ENCODE results near the gene NRN1L. TPM values are rescaled to one million over a fixed set of nuclear protein-coding genes. Genes with fewer than 3 reads are reported as not detected.

Gene NRN1L
- total RNA-seq, 2 donors from 2014 or later: 2.5 to 2.6 TPM

DNA sequence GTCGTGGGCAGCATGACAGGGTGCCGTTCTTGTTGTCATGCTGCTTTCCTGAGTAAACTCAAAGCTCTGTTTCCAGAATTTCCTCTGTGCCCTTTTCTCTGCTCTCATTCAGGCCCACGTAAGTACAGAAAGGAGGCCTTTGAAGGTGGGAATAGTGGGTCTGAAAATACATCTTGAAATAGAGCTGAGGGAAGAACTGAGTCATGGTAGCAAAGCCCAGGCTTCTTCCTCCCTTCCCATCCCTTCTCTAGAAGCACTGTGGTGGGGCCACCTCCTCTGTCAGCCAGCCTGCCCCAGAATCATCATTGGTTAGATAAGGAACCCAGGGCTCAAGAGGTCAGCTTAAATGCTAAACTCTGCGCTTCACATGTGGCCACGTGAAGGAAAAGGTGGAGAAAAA, 37.5 kb downstream of the NRN1L start:
- no peaks in the 10 kb centered on the region for H3K9me3 ChIP-seq (ENCODE audit: control insufficient read depth, low read length, poor library complexity, severe bottlenecking)
- ATAC-seq: no peak
- Mint-ChIP-seq H3K36me3 (ENCODE audit: low read depth) (peaks cover 2% of the 10 kb centered on the region), H3K27ac (peak overlapping the region; percentile 65), H3K4me1 (peaks cover 21% of the 10 kb centered on the region), H3K27me3 (no peaks in the 10 kb centered on the region), H3K4me3 (no peak overlapping the region)
- no peak for DNase-seq

GRCh38 chr16:67922740-67923139, 38.1 kb downstream of the NRN1L start:
- no peaks in the 10 kb centered on the region for H3K27me3 Mint-ChIP-seq
- no peak for ATAC-seq
- H3K9me3 ChIP-seq (ENCODE audit: control insufficient read depth, low read length, poor library complexity, severe bottlenecking): no peaks in the 10 kb centered on the region
- H3K4me1 Mint-ChIP-seq: peaks cover 16% of the 10 kb centered on the region
- no peak for DNase-seq
- H3K27ac Mint-ChIP-seq: peak overlapping the region; percentile 65
- H3K4me3 Mint-ChIP-seq: no peak overlapping the region
- peaks cover under 1% of the 10 kb centered on the region for H3K36me3 Mint-ChIP-seq (ENCODE audit: low read depth)

DNA sequence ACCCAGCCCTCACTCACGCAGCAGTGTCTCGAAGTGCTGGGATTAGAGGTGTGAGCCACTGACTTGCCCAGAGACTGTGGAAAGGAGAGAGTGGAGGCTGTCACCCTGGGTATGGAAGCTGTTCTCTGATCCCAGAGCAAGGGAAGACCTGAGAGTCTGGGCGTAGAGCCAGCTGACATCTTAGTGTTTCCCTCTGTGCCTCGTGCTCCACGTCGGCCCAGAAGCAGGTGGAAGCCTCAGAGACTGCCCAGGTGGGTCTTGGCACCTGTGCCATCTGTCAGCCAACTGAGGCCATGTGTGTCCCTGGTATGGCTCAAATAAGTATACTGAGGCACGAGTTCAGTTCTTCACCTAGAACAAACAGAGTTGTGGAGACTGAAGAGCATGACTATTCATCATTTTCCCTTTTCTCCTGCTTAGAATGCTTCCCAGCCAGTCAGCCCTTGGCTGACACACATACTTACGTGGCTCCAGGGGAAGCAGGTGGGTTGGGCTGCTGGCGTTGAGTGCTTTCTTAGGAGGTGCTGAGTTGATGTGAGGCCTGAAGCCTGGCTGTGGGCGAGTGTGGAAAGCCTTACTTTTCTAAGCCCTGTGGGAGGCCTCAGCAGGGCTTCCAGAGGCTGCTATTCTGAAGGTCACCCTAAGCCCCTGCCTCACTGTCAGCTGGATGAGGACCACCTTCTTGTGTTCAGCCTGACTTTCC, 38.9 kb downstream of the NRN1L start:
- peaks cover 23% of the 10 kb centered on the region for H3K4me1 Mint-ChIP-seq
- H3K27me3 Mint-ChIP-seq: no peaks in the 10 kb centered on the region
- ATAC-seq: no peak
- H3K36me3 Mint-ChIP-seq (ENCODE audit: low read depth): no peaks in the 10 kb centered on the region
- no peak overlapping the region for H3K4me3 Mint-ChIP-seq
- H3K27ac Mint-ChIP-seq: no peak overlapping the region
- DNase-seq: no peak
- H3K9me3 ChIP-seq (ENCODE audit: control insufficient read depth, low read length, poor library complexity, severe bottlenecking): no peaks in the 10 kb centered on the region

DNA sequence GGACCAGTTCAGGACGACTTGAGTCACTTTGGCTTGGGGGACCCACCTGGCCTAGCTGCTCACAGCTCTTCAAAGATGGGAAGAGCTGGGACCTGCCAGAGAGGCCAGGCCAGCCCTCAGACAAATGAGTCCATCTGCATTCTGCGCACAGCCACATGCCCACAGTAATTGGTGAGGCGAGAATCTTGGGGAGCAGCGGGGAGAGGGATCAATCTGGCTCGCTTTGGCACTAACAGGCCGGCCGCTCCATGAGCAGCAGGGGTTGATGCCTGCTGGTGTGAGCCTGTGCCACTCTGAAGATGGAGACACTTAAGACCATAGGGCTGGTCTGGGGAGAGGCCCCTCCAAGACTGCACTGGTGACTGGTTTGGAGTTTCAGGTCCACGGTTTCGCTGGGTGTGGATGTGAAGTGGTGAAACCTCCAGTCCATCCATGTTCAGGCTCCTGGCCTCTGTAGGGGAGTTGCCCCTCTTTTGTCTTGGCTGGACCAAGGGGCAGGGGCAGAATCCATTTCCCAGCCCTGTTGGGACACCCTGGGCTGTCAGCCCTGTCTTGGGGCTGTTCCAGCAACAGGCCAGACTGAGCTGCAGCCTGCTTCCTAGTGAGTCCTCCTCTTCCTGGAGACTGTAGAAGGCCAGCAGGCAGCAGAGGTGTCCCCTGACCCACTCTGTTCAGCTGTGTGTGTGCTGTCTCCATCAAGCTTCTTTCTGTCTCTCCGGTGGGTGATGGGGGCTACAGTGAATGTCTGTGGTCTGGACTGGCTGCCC, 39.6 kb downstream of the NRN1L start:
- H3K36me3 Mint-ChIP-seq (ENCODE audit: low read depth): no peaks in the 10 kb centered on the region
- H3K9me3 ChIP-seq (ENCODE audit: control insufficient read depth, low read length, poor library complexity, severe bottlenecking): no peaks in the 10 kb centered on the region
- no peak overlapping the region for H3K27ac Mint-ChIP-seq
- ATAC-seq (no peak), DNase-seq (no peak)
- H3K4me1 Mint-ChIP-seq: peaks cover 25% of the 10 kb centered on the region
- no peak overlapping the region for H3K4me3 Mint-ChIP-seq
- H3K27me3 Mint-ChIP-seq: no peaks in the 10 kb centered on the region

DNA sequence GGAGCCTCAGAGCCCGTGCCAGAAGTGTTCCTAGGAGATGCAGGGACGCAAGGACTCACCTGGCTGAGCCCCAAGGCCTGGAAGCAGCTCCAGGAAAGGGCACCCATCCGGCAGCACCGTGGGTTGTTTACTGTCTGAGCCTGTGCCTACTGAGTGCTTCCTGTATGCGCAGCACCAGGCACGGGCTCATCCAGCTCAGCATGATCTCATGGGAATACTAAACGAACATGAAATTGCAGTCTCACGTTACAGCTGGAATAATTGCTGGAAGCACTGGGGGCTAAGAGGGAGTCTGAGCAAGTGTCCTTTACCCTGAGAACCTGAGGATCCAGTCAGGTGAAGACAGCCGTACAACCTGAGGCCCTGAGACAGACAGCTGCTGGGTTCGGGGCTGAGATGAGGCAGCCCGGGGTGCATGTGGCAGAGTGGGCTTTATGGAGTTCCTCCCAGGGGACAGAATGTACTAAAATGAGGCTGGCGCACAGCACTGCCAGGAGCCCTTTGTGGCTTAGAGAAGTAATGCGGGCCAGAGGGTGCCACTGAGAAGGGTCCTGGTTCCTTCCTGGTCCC, 41.6 kb downstream of the NRN1L start:
- Mint-ChIP-seq H3K27ac (peak overlapping the region; percentile 29), H3K4me1 (peaks cover 22% of the 10 kb centered on the region), H3K27me3 (no peaks in the 10 kb centered on the region), H3K4me3 (no peak overlapping the region), H3K36me3 (ENCODE audit: low read depth) (no peaks in the 10 kb centered on the region)
- DNase-seq (no peak), ATAC-seq (no peak)
- H3K9me3 ChIP-seq (ENCODE audit: control insufficient read depth, low read length, poor library complexity, severe bottlenecking): no peaks in the 10 kb centered on the region

GRCh38 chr16:67927131-67927941, 42.7 kb downstream of the NRN1L start:
- no peak overlapping the region for H3K27ac Mint-ChIP-seq
- peaks cover 18% of the 10 kb centered on the region for H3K4me1 Mint-ChIP-seq
- H3K9me3 ChIP-seq (ENCODE audit: control insufficient read depth, low read length, poor library complexity, severe bottlenecking): no peaks in the 10 kb centered on the region
- no peaks in the 10 kb centered on the region for H3K36me3 Mint-ChIP-seq (ENCODE audit: low read depth)
- DNase-seq (no peak), ATAC-seq (no peak)
- H3K4me3 Mint-ChIP-seq: no peak overlapping the region
- no peaks in the 10 kb centered on the region for H3K27me3 Mint-ChIP-seq

- DNase-seq: no peak
- H3K4me1 Mint-ChIP-seq: peaks cover 18% of the 10 kb centered on the region
- no peak overlapping the region for H3K27ac Mint-ChIP-seq
- ATAC-seq: no peak
- no peaks in the 10 kb centered on the region for H3K9me3 ChIP-seq (ENCODE audit: control insufficient read depth, low read length, poor library complexity, severe bottlenecking)
- no peaks in the 10 kb centered on the region for H3K36me3 Mint-ChIP-seq (ENCODE audit: low read depth)
- no peak overlapping the region for H3K4me3 Mint-ChIP-seq
- no peaks in the 10 kb centered on the region for H3K27me3 Mint-ChIP-seq
Measured at GRCh38 chr16:67928147-67928546, 43.5 kb downstream of the NRN1L start.

DNA sequence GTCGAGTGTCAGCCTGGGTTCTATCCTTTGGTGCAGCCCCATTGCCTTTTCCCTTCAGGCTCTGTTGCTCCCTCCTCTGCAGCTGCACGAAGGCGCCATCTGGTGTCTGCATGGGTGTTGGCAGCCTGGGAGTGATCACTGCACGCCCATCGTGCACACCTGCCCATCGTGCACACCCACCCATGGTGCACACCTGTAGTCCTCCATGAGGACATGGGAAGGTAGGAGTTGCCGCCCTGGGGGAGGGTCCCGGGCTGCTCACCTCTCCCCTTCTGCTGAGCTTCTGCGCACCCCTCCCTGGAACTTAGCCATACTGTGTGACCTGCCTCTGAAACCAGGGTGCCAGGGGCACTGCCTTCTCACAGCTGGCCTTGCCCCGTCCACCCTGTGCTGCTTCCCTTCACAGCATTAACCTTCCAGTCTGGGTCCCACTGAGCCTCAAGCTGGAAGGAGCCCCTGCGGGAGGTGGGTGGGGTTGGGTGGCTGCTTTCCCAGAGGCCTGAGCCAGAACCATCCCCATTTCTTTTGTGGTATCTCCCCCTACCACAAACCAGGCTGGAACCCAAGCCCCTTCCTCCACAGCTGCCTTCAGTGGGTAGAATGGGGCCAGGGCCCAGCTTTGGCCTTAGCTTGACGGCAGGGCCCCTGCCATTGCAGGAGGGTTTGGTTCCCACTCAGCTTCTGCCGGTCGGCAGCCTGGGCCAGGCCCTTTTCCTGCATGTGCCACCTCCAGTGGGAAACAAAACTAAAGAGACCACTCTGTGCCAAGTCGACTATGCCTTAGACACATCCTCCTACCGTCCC, 44.1 kb downstream of the NRN1L start:
- ATAC-seq (peak; percentile 89), DNase-seq (peak; percentile 51 to 74 (median 57))
- peaks cover 18% of the 10 kb centered on the region for H3K4me1 Mint-ChIP-seq
- no peaks in the 10 kb centered on the region for H3K27me3 Mint-ChIP-seq
- no peaks in the 10 kb centered on the region for H3K9me3 ChIP-seq (ENCODE audit: control insufficient read depth, low read length, poor library complexity, severe bottlenecking)
- H3K27ac Mint-ChIP-seq: no peak overlapping the region
- H3K36me3 Mint-ChIP-seq (ENCODE audit: low read depth): no peaks in the 10 kb centered on the region
- H3K4me3 Mint-ChIP-seq: no peak overlapping the region

- ATAC-seq (no peak), DNase-seq (no peak)
- H3K9me3 ChIP-seq (ENCODE audit: control insufficient read depth, low read length, poor library complexity, severe bottlenecking): no peaks in the 10 kb centered on the region
- Mint-ChIP-seq H3K36me3 (ENCODE audit: low read depth) (no peaks in the 10 kb centered on the region), H3K27me3 (no peaks in the 10 kb centered on the region), H3K4me3 (no peak overlapping the region), H3K4me1 (peaks cover 23% of the 10 kb centered on the region), H3K27ac (no peak overlapping the region)
Measured at GRCh38 chr16:67930191-67930590, 45.5 kb downstream of the NRN1L start.

- Mint-ChIP-seq H3K4me3 (no peak overlapping the region), H3K4me1 (peaks cover 23% of the 10 kb centered on the region), H3K27me3 (no peaks in the 10 kb centered on the region), H3K27ac (no peak overlapping the region), H3K36me3 (ENCODE audit: low read depth) (peaks cover 3% of the 10 kb centered on the region)
- H3K9me3 ChIP-seq (ENCODE audit: control insufficient read depth, low read length, poor library complexity, severe bottlenecking): no peaks in the 10 kb centered on the region
- ATAC-seq: no peak
- no peak for DNase-seq
Measured at GRCh38 chr16:67930678-67931211, 46.1 kb downstream of the NRN1L start.

DNA sequence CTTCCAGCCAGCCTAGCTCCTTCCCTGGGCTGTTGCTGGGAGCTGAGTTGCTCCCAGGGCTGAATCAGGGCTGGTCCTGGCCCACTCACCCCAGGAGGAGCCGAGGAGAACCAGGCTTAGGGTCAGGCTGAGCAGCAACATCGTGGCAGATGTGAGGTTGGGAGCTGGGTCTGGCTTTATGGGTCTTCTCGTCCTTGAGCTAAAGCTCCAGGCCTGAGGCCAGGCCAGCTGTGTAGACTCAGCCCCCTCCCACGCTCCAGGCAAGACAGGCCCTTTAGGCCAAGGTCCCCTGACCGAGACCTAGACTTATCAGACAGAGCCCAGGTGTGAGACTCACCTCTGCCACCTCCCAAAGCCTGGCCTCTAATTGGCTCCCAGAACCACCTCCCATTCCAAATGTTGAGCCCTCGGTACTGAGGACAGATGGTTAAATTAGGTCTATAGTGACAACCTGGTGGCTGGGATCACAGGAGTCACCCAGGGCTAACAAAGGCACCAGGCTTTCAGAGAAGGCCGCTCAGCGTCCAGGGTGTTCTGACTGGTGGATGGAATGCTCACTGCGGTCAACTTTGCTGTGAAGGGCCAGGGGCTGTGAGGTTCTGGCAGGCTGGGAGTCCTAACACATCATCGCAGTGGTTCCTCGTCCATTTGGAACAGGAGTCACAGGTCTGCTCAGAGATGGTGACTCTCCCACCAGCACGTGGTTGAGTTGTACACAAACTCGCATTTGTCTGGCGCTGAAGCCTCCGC, 47.2 kb downstream of the NRN1L start, which contains the start of gene CTRL:
CTRL (minus strand) TSS at position 151 of the 750 bp plus-strand sequence; CDS start at position 141, 10 bp downstream.
- ATAC-seq (no peak), DNase-seq (no peak)
- H3K36me3 Mint-ChIP-seq (ENCODE audit: low read depth): peaks cover 7% of the 10 kb centered on the region
- peaks cover 25% of the 10 kb centered on the region for H3K4me1 Mint-ChIP-seq
- H3K27ac Mint-ChIP-seq: no peak within 1 kb of the TSS
- H3K27me3 Mint-ChIP-seq: no peaks in the 10 kb centered on the region
- H3K4me3 Mint-ChIP-seq: peak within 1 kb of the TSS; percentile 31
- no peaks in the 10 kb centered on the region for H3K9me3 ChIP-seq (ENCODE audit: control insufficient read depth, low read length, poor library complexity, severe bottlenecking)

GRCh38 chr16:67932462-67932840, 47.8 kb downstream of the NRN1L start:
- H3K9me3 ChIP-seq (ENCODE audit: control insufficient read depth, low read length, poor library complexity, severe bottlenecking): no peaks in the 10 kb centered on the region
- H3K4me3 Mint-ChIP-seq: no peak overlapping the region
- DNase-seq (no peak), ATAC-seq (no peak)
- H3K27ac Mint-ChIP-seq: no peak overlapping the region
- no peaks in the 10 kb centered on the region for H3K27me3 Mint-ChIP-seq
- H3K36me3 Mint-ChIP-seq (ENCODE audit: low read depth): peaks cover 7% of the 10 kb centered on the region
- peaks cover 30% of the 10 kb centered on the region for H3K4me1 Mint-ChIP-seq
